HEK293 (cell line): Measurements from ENCODE around the gene REEP2.
A peak's percentile ranks its signal among the peaks of the same experiment; 100 is the strongest.

Experiments used
- BCL6B ChIP-seq: fragments of 450-650 bp; formaldehyde crosslinking; IDR thresholded peaks from 2 replicates; pipeline ENCODE4 v1.5.1; 2017; ENCODE audit warnings: missing biosample characterization, missing genetic modification characterization
- FEZF1 ChIP-seq: fragments of 450-650 bp; formaldehyde crosslinking; IDR thresholded peaks from 2 replicates; pipeline ENCODE4 v1.5.1; 2016; ENCODE audit warnings: missing biosample characterization, missing genetic modification characterization
- KLF9 ChIP-seq: fragments of 450-650 bp; formaldehyde crosslinking; IDR thresholded peaks from 2 replicates; pipeline ENCODE4 v1.5.1; 2016; ENCODE audit warnings: missing biosample characterization, missing genetic modification characterization, low read depth
- PRDM4 ChIP-seq: fragments of 450-650 bp; formaldehyde crosslinking; IDR thresholded peaks from 2 replicates; pipeline ENCODE4 v1.5.1; 2017; ENCODE audit warnings: missing biosample characterization, missing genetic modification characterization
- PRDM6 ChIP-seq: fragments of 450-650 bp; formaldehyde crosslinking; IDR thresholded peaks from 2 replicates; pipeline ENCODE4 v1.5.1; 2017; ENCODE audit warnings: missing biosample characterization, missing genetic modification characterization
- REST ChIP-seq: fragments of 450-650 bp; formaldehyde crosslinking; IDR thresholded peaks from 2 replicates; pipeline ENCODE4 v1.5.1; 2016; ENCODE audit warnings: missing biosample characterization, missing genetic modification characterization
- SP7 ChIP-seq: fragments of 450-650 bp; formaldehyde crosslinking; IDR thresholded peaks from 2 replicates; pipeline ENCODE4 v1.5.1; 2016; ENCODE audit warnings: missing biosample characterization, missing genetic modification characterization
- ZBTB49 ChIP-seq: fragments of 450-650 bp; formaldehyde crosslinking; IDR thresholded peaks from 2 replicates; pipeline ENCODE4 v1.5.1; 2016; ENCODE audit warnings: missing biosample characterization, missing genetic modification characterization, low read depth
- ZBTB8A ChIP-seq: fragments of 450-650 bp; formaldehyde crosslinking; IDR thresholded peaks from 2 replicates; pipeline ENCODE4 v1.5.1; 2016; ENCODE audit warnings: missing biosample characterization, missing genetic modification characterization
- ZFHX2 ChIP-seq: fragments of 450-650 bp; formaldehyde crosslinking; conservative IDR thresholded peaks from 2 replicates; pipeline ENCODE4 v1.5.1; 2016; ENCODE audit warnings: missing biosample characterization, missing genetic modification characterization
- ZFP69B ChIP-seq: fragments of 450-650 bp; formaldehyde crosslinking; IDR thresholded peaks from 2 replicates; pipeline ENCODE4 v1.5.1; 2016; ENCODE audit warnings: missing biosample characterization, missing genetic modification characterization
- ZNF10 ChIP-seq: fragments of 450-650 bp; formaldehyde crosslinking; IDR thresholded peaks from 2 replicates; pipeline ENCODE4 v1.5.1; 2017; ENCODE audit warnings: missing biosample characterization, missing genetic modification characterization
- ZNF114 ChIP-seq: fragments of 450-650 bp; formaldehyde crosslinking; IDR thresholded peaks from 2 replicates; pipeline ENCODE4 v1.5.0; 2017; ENCODE audit warnings: missing biosample characterization, missing genetic modification characterization
- ZNF121 ChIP-seq: fragments of 450-650 bp; formaldehyde crosslinking; IDR thresholded peaks from 2 replicates; pipeline ENCODE4 v1.5.1; 2016; ENCODE audit warnings: missing biosample characterization, missing genetic modification characterization
- ZNF155 ChIP-seq: fragments of 450-650 bp; formaldehyde crosslinking; IDR thresholded peaks from 2 replicates; pipeline ENCODE4 v1.5.1; 2016; ENCODE audit warnings: missing biosample characterization, missing genetic modification characterization
- ZNF175 ChIP-seq: fragments of 450-650 bp; formaldehyde crosslinking; IDR thresholded peaks from 2 replicates; pipeline ENCODE4 v1.5.1; 2016; ENCODE audit warnings: missing biosample characterization, missing genetic modification characterization
- ZNF18 ChIP-seq: fragments of 450-650 bp; formaldehyde crosslinking; IDR thresholded peaks from 2 replicates; pipeline ENCODE4 v1.5.1; 2016; ENCODE audit warnings: missing biosample characterization, missing genetic modification characterization
- ZNF324 ChIP-seq: fragments of 450-650 bp; formaldehyde crosslinking; IDR thresholded peaks from 2 replicates; pipeline ENCODE4 v1.5.1; 2016; ENCODE audit warnings: missing biosample characterization, missing genetic modification characterization
- ZNF354C ChIP-seq: fragments of 450-650 bp; formaldehyde crosslinking; IDR thresholded peaks from 2 replicates; pipeline ENCODE4 v1.5.1; 2016; ENCODE audit warnings: missing biosample characterization, missing genetic modification characterization, low read depth, borderline replicate concordance
- ZNF514 ChIP-seq: fragments of 450-650 bp; formaldehyde crosslinking; IDR thresholded peaks from 2 replicates; pipeline ENCODE4 v1.5.1; 2016; ENCODE audit warnings: missing biosample characterization, missing genetic modification characterization
- ZNF548 ChIP-seq: fragments of 450-650 bp; formaldehyde crosslinking; IDR thresholded peaks from 2 replicates; pipeline ENCODE4 v1.5.1; 2016; ENCODE audit warnings: missing biosample characterization, missing genetic modification characterization
- ZNF645 ChIP-seq: fragments of 450-650 bp; formaldehyde crosslinking; IDR thresholded peaks from 2 replicates; pipeline ENCODE4; 2016; ENCODE audit warnings: missing biosample characterization, missing genetic modification characterization
- ZNF701 ChIP-seq: fragments of 450-650 bp; formaldehyde crosslinking; IDR thresholded peaks from 2 replicates; pipeline ENCODE4 v1.5.1; 2016; ENCODE audit warnings: missing biosample characterization, missing genetic modification characterization
- ZNF768 ChIP-seq: fragments of 450-650 bp; formaldehyde crosslinking; IDR thresholded peaks from 2 replicates; pipeline ENCODE4 v1.5.1; 2018; ENCODE audit warnings: missing biosample characterization, mild to moderate bottlenecking, missing genetic modification characterization
- ZNF837 ChIP-seq: fragments of 450-650 bp; formaldehyde crosslinking; IDR thresholded peaks from 2 replicates; pipeline ENCODE4 v1.5.1; 2016; ENCODE audit warnings: missing biosample characterization, missing genetic modification characterization

The REEP2 gene

GRCh38 chr5:138465261-138466124 is 26.6 kb downstream of the REEP2 start, which contains the start of gene EGR1 (continued):
- TF ChIP-seq ZNF175 (tag by site-specific recombination) (no peak), ZNF10 (peak; percentile 51; the same call in 1 of the 2 replicates), ZFHX2 (tag by site-specific recombination) (peak; percentile 95), ZNF18 (tag by site-specific recombination) (no peak), ZNF837 (tag by site-specific recombination) (no peak), ZNF701 (tag by site-specific recombination) (no peak), PRDM4 (no peak), ZNF324 (tag by site-specific recombination) (no peak), BCL6B (tag by site-specific recombination) (no peak), ZNF548 (tag by site-specific recombination) (no peak), ZNF514 (tag by site-specific recombination) (no peak), ZNF645 (tag by site-specific recombination) (peak; percentile 19; the same call in 1 of the 2 replicates), KLF9 (tag by site-specific recombination) (no peak), FEZF1 (no peak), ZBTB8A (tag by site-specific recombination) (no peak), ZFP69B (tag by site-specific recombination) (no peak), ZBTB49 (tag by site-specific recombination) (no peak), PRDM6 (tag by site-specific recombination) (no peak), ZNF768 (tag by site-specific recombination) (no peak), ZNF121 (tag by site-specific recombination) (no peak), SP7 (tag by site-specific recombination) (no peak), ZNF114 (tag by site-specific recombination) (no peak), ZNF155 (tag by site-specific recombination) (no peak), REST (tag by site-specific recombination) (peak; percentile 86), ZNF354C (tag by site-specific recombination) (no peak)
